Glutamatergic neuron (in vitro differentiated cells): ENCODE measurements around the gene PABPC3. TPM values are rescaled to one million over a fixed set of nuclear protein-coding genes. Genes with fewer than 3 reads are reported as not detected.

ENCODE experiments used
- DNase-seq: peaks from one replicate; pipeline ENCODE4 v3.0.0; 2022
- H3K27ac Mint-ChIP-seq: one replicate; pipeline ENCODE4 v1.8.0; 2020; ENCODE audit warnings: mild to moderate bottlenecking, mixed read lengths, inconsistent platforms; ENCODE audit not compliant: unreplicated experiment
- H3K27me3 Mint-ChIP-seq: one replicate; pipeline ENCODE4 v1.8.0; 2020; ENCODE audit warnings: mild to moderate bottlenecking, moderate library complexity, mixed read lengths, inconsistent platforms; ENCODE audit not compliant: unreplicated experiment
- H3K36me3 Mint-ChIP-seq: one replicate; pipeline ENCODE4 v1.8.0; 2020; ENCODE audit warnings: mild to moderate bottlenecking, mixed read lengths, inconsistent platforms; ENCODE audit not compliant: unreplicated experiment
- H3K4me1 Mint-ChIP-seq: one replicate; pipeline ENCODE4 v1.8.0; 2020; ENCODE audit warnings: mild to moderate bottlenecking, low read depth, mixed read lengths, inconsistent platforms; ENCODE audit not compliant: unreplicated experiment
- H3K4me3 Mint-ChIP-seq: one replicate; pipeline ENCODE4 v1.8.0; 2020; ENCODE audit warnings: mild to moderate bottlenecking, mixed read lengths, inconsistent platforms; ENCODE audit not compliant: unreplicated experiment
- H3K9me3 Mint-ChIP-seq: one replicate; pipeline ENCODE4 v1.8.0; 2020; ENCODE audit warnings: mild to moderate bottlenecking, moderate library complexity, mixed read lengths, inconsistent platforms; ENCODE audit not compliant: unreplicated experiment
- total RNA-seq: library from RNA; stranded (reverse); fragmentation: NEBNext Ultra II Directional; extraction: Animal tissue kit (Norgen Biotek cat#: 25700); gene quantifications from one replicate; pipeline ENCODE4 v1.2.1, GENCODE V29; 2021; ENCODE audit not compliant: unreplicated experiment
- TF ChIP-seq, protein P1 (sequence below): fragments of 200-600 bp; sonication (generic); IDR thresholded peaks from one replicate; pipeline ENCODE4 v1.5.0; 2021; ENCODE audit not compliant: partially characterized antibody, unreplicated experiment

Gene PABPC3
- total RNA-seq, 1 donor from 2014 or later = 0.22 TPM

DNA sequence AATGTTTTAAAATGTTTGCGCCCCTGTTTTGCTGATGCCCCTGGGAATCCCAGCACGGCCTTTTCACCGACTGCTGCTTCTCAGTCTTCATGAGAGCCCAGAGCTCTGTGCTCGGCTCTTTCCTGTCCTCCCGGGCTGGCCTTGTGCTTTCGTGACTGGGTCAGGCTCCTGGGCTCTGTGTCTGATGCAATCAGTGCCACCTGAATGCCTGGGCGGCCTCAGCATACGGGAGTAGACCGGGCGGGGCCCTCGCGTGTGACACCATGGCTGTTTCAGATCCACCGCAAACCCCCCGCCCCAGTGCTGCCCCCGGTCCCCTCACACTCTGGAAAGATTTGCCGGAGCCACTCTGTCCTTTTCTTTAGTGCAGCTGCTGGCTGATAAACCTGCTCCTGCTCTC is 21.4 kb downstream of the PABPC3 start:
- Mint-ChIP-seq H3K27ac (no peak overlapping the region), H3K4me1 (peaks cover 6% of the 10 kb centered on the region), H3K9me3 (peaks cover 10% of the 10 kb centered on the region), H3K4me3 (no peak overlapping the region), H3K27me3 (peaks cover 1% of the 10 kb centered on the region), H3K36me3 (peaks cover 12% of the 10 kb centered on the region)
- no peak for DNase-seq
- TF ChIP-seq, protein P1, sequence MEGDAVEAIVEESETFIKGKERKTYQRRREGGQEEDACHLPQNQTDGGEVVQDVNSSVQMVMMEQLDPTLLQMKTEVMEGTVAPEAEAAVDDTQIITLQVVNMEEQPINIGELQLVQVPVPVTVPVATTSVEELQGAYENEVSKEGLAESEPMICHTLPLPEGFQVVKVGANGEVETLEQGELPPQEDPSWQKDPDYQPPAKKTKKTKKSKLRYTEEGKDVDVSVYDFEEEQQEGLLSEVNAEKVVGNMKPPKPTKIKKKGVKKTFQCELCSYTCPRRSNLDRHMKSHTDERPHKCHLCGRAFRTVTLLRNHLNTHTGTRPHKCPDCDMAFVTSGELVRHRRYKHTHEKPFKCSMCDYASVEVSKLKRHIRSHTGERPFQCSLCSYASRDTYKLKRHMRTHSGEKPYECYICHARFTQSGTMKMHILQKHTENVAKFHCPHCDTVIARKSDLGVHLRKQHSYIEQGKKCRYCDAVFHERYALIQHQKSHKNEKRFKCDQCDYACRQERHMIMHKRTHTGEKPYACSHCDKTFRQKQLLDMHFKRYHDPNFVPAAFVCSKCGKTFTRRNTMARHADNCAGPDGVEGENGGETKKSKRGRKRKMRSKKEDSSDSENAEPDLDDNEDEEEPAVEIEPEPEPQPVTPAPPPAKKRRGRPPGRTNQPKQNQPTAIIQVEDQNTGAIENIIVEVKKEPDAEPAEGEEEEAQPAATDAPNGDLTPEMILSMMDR = no peak

DNA sequence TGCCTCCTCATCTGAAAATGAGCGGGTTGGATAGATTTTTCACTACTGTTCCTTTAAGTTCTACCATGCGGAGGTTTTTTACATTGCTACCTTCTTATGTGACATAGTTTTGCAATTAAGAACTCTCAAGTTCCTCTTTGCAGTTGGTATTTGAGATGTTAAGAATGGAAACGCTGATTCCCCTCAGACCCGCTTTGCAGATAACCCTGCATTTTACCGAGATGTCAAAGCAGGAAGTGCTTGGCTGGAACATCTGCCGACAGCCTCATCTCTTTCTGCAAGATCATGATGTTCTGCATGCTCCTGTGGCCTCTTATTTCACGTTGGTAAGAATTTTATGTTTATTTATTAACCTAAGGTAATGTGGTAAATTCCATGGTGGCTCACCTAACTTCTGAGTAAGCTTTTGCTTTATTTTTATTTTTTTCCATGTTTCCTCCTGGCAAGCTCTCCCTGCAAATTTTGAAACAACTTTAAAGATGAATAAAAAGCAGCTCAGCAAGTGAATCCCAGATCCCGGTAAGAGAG is 22.5 kb downstream of the PABPC3 start:
- H3K9me3 Mint-ChIP-seq = peaks cover 10% of the 10 kb centered on the region
- no peak overlapping the region for H3K4me3 Mint-ChIP-seq
- H3K27me3 Mint-ChIP-seq = peaks cover 1% of the 10 kb centered on the region
- H3K27ac Mint-ChIP-seq = no peak overlapping the region
- H3K4me1 Mint-ChIP-seq = peaks cover 6% of the 10 kb centered on the region
- TF ChIP-seq, protein P1 = no peak
- peaks cover 20% of the 10 kb centered on the region for H3K36me3 Mint-ChIP-seq
- DNase-seq = no peak

DNA sequence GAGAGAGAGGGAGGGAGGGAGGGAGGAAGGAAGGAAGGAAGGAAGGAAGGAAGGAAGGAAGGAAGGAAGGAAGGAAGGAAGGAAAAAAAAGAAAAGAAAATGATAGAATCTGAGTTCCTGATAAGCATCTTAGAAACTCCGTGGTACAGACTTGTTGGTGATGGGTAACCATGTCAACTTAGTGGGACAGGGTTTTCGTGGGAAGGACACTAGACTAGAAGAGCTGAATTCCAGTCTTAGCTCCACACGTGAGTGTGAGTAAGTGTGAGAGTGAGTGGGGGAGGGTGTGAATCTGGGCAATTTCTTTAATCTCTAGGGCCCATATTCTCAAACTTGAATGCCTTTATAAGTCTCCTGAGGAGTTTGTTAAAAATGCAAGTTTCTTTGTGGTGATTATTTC is 35.0 kb downstream of the PABPC3 start:
- peaks cover 6% of the 10 kb centered on the region for H3K9me3 Mint-ChIP-seq
- no peak for DNase-seq
- TF ChIP-seq, protein P1 = no peak
- H3K36me3 Mint-ChIP-seq = peaks cover 8% of the 10 kb centered on the region
- H3K4me3 Mint-ChIP-seq = no peak overlapping the region
- peaks cover 2% of the 10 kb centered on the region for H3K27me3 Mint-ChIP-seq
- peaks cover 1% of the 10 kb centered on the region for H3K4me1 Mint-ChIP-seq
- no peak overlapping the region for H3K27ac Mint-ChIP-seq

DNA sequence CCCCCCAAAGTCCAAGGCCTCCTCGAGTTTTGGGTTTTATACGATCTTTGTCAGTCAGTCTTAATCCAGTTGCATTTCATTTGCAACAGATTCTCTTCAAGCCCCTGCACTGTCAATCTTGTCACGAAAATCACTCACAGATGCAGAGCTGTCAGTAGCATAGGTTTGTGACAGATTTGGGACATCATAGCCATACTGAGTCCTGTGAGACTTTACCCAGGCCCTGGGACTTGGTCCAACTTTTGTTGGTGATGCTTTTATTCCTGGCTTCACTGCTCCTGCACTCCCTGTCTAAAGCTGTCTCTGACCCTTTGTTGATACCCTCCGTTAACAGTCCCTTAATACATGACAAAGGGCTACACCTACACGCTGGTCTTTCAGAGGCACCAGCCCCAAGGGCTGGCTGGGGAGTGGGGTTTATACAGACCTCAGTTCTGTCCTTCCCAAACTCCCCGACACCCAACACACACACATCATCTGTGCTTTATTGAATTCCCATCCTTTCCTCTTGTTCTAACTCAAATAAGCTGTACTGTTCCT is 36.0 kb downstream of the PABPC3 start:
- no peak for DNase-seq
- peaks cover 3% of the 10 kb centered on the region for H3K9me3 Mint-ChIP-seq
- TF ChIP-seq, protein P1 = no peak
- no peak overlapping the region for H3K4me3 Mint-ChIP-seq
- H3K4me1 Mint-ChIP-seq = peaks cover 1% of the 10 kb centered on the region
- H3K36me3 Mint-ChIP-seq = peaks cover 8% of the 10 kb centered on the region
- H3K27ac Mint-ChIP-seq = no peak overlapping the region
- H3K27me3 Mint-ChIP-seq = no peaks in the 10 kb centered on the region

DNA sequence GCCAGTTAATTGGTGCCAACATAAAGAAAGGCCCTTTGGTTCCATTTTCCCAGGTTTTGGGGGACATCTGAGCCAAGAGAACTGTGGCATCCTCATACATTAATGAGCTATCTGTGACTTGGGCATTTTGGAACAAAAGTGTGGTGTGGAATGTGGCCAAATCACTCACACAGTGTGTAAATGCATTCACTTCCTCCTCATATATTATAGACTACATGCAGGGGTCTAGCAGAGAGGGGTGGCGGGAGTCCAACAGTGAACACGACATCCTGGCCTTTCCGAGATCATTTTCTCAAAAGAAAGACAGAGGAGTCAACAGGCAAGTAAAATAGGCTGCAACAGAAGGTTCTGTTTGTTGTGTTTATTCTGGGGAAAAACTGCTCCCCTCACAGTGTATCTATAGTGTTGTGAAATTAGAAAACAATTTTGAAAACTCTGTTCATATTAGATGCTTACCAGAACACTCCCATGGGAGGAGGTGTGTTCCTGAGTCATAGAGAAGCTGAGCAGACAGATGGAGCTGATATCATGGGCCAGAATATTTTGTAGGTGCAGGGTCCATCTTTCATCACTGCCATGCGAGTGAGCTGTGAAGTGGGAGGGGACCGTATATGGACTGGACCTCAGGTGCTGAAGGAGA is 36.9 kb downstream of the PABPC3 start:
- TF ChIP-seq, protein P1 = no peak

More for the DNA sequence above, 36.9 kb downstream of the PABPC3 start:
- Mint-ChIP-seq H3K4me1 (peaks cover 6% of the 10 kb centered on the region), H3K27ac (no peak overlapping the region), H3K27me3 (no peaks in the 10 kb centered on the region), H3K4me3 (no peak overlapping the region), H3K9me3 (peaks cover 3% of the 10 kb centered on the region), H3K36me3 (peaks cover 8% of the 10 kb centered on the region)
- DNase-seq = no peak
